HG03565 (cell line): ENCODE results near the gene CTSL.

Source experiments
- ATAC-seq: cut with Tn5 transposase; IDR thresholded peaks from one replicate; pipeline ENCODE4 v1.9.1; 2021; ENCODE audit warnings: mild to moderate bottlenecking, moderate library complexity; ENCODE audit not compliant: unreplicated experiment

CTSL gene

DNA sequence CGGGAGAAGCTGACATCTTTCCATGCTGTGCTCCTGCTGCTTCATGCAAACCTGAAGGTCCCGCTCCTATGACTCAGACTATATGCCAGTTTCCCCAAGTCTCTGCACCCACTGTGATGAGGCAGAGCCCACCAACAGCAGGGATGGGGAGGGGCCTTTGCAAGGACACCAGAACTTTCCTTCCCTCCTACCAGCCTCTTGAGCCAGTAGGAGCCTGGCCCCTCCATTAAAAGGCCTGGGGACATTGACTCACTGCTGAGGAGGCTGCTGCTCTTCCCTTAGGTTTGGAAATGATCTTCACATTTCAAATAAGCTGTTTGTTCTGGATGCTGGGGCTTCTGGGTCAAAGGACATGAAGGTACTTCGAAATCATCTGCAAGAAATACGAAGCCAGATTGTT is 26.1 kb upstream of the CTSL start:
- no peak for ATAC-seq

DNA sequence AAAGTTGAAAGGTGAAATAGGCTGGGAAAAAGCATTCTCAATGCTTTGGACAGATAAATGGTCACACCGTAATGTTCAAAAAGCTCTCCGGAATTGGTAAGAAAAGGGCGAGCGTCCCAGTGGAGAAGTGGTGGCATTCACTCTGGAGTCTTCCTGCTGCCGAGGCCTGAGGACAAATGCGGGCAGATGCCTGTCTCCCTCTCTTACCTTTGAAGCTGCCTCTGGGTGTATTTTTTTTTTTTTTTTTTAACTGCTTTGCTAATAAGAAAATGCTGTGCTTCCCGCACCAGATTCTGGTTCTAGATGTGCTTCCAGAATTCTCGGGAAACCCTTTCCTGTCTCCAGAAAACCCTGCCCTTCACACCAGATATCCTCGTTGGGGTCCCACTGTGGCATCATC is 24.4 kb upstream of the CTSL start:
- ATAC-seq: no peak

DNA sequence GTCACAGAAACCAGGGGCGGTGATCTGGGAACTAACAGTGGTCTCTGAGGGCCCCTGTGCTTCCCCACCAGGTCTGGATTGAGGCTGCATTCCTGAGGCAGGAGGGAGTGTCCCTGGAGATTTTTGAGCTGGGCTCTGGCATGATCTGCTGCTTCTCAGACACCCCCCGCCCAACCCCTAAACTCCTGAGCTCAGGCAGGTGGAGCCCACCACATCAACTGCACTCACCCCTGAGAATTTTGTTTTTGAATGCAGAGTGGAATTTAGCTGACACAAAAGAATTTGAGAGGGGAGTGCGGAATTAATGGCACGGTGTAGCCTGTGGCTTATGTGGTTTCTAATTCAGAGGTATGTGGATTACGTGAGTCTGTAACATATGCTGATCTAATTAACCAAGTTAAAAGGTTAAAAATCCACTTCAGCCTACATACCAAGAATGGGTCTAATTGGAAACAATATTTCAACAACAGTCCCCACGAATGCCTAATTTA is 23.9 kb upstream of the CTSL start:
- no peak for ATAC-seq

DNA sequence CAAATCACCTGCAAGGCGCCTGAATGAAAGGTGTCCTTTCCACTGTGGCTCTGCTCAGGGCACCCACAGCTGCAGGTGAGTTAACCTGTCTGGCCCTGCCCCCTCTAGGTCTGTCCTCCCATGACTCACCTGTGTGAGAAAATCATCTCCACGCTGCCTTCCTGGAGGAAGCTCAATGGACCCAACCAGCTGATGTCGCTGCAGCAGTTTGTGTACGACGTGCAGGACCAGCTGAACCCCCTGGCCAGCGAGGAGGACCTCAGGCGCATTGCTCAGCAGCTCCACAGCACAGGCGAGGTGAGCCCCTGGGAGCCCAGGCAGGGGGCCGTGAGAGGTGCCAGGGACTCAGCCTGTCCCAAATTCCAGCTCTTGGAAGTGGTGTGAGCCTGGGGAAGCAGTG is 23.0 kb upstream of the CTSL start:
- no peak for ATAC-seq

DNA sequence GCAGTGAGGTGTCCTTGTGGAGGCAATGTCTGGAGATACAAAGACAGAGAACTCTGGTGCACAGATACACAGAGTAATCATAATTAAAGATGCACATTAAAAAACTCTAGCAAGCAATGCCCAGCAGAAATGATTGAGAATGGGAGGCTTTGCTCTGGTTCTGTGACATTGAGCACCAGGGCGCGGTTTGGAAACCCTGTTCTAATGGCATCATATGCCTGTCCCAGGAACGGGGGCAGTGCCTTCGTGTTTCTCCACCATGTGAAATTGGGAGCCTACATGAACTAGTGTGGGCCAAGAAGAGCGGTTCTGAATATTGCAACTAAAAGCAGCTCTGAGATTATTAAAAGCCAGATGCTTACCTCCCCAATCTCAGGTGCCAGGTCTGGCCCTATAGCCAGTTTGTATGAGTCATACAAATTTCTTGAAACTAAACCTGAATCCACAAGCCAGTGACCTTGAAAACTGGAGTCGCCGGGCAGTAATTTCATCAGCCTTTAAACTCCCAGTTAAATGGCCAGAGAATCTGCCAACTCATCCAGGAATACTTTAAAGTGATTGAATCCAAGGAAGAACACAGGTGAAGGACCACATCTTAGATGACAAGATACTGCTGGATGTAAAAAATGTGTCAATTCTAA is 22.2 kb upstream of the CTSL start:
- ATAC-seq: no peak

DNA sequence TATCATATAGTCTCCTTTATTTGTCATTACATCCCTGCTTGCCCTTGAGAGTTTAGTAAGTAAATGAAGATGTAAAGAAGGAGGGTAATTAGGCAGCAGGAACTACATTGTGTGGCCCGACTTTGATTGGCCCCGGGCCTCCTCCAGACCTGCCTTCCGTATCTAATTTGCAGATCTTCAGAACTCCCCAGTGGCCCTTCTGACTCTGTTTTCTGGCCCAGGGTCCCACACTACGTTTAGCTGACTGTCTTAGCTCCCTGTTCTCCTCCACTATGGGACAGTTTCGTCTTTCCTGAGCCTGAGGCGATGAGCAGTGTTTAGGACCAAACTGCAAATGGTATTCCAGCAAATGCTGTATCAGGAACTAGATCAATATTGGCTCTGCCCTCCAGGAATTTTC is 21.6 kb upstream of the CTSL start:
- ATAC-seq: no peak

DNA sequence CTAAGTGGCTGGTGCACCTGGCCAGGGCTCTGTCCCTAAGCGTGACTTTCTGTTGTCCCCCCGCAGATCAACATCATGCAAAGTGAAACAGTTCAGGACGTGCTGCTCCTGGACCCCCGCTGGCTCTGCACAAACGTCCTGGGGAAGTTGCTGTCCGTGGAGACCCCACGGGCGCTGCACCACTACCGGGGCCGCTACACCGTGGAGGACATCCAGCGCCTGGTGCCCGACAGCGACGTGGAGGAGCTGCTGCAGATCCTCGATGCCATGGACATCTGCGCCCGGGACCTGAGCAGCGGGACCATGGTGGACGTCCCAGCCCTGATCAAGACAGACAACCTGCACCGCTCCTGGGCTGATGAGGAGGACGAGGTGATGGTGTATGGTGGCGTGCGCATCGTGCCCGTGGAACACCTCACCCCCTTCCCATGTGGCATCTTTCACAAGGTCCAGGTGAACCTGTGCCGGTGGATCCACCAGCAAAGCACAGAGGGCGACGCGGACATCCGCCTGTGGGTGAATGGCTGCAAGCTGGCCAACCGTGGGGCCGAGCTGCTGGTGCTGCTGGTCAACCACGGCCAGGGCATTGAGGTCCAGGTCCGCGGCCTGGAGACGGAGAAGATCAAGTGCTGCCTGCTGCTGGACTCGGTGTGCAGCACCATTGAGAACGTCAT is 19.7 kb upstream of the CTSL start:
- no peak for ATAC-seq

DNA sequence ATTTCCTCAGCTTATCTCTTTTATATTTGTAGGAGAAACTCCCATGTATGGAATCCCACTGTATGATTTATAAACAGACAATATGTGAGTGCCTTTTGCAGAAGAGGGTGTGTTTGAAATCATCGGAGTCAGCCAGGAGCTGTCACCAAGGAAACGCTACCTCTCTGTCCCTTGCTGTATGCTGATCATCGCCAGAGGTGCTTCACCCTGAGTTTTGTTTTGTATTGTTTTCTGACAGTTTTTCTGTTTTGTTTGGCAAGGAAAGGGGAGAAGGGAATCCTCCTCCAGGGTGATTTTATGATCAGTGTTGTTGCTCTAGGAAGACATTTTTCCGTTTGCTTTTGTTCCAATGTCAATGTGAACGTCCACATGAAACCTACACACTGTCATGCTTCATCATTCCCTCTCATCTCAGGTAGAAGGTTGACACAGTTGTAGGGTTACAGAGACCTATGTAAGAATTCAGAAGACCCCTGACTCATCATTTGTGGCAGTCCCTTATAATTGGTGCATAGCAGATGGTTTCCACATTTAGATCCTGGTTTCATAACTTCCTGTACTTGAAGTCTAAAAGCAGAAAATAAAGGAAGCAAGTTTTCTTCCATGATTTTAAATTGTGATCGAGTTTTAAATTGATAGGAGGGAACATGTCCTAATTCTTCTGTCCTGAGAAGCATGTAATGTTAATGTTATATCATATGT is 18.0 kb upstream of the CTSL start:
- no peak for ATAC-seq

DNA sequence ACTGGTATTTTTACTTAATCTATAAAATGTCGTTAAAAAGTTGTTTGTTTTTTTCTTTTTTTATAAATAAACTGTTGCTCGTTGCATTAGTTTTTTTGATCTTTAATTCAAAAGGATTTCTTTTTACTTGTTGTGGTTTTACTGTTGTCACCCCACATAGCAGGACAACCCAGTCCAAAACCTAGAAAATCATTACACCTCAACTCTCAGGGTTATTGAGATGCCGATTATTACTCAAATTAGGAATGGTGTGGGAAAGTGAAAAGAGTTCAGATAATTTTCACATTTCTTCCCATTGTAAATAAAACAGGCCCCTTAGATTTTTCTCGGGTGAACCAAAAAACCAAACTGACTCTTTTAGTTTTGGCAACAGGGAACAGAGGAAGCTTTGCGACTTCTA is 17.4 kb upstream of the CTSL start:
- ATAC-seq: no peak

DNA sequence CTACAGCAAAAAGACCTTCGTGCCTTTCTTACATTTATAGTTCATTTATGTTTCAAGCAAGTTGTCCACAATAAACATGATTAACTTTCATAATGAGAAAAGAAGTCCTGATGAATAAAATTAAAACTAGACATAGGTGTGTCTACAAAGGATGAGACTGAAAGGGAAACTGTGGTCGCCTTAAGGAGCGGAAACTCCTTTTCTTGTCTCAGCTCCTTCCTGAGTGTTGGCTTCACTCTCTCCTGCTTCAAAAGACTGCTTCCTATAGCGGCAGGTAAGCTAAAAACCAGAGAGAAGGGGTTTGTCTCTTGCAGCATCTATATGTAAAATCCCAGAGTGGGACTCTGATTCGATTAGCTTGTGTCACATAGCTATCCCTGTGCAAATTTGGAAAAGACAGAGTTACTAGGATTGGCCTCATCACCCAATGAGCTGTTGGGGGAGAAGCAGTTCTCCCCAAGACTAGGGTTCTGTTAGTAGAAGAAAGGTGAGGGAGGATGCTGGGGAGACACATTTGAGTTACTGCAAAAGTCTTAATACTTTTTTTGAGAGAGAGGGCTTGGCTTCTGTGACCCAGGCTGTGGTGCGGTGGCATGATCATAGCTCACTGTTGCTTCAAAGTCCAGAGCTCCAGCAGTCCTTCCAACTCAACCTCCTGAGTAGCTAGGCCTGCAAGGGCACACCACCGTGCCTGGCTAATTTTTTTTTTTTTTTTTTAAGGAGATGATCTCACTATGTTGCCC is 16.8 kb upstream of the CTSL start:
- ATAC-seq: no peak

DNA sequence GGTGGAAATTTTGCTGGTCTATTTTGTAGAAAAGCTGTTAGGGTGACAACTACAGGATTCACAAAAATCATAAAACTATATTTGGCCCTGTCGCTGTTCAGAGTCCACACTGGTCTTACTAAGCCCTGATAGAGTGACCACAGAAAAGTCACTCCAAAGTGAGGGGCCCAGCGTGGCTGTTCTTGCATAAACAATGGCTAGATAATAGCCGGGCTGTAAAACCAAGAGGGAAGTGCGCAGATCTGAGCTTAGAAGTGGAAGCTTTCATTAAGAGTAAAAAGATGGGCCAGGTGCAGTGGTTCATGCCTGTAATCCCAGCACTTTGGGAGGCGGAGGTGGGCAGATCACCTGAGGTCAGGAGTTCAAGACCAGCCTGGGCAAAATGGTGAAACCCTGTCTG is 15.5 kb upstream of the CTSL start:
- ATAC-seq: no peak

DNA sequence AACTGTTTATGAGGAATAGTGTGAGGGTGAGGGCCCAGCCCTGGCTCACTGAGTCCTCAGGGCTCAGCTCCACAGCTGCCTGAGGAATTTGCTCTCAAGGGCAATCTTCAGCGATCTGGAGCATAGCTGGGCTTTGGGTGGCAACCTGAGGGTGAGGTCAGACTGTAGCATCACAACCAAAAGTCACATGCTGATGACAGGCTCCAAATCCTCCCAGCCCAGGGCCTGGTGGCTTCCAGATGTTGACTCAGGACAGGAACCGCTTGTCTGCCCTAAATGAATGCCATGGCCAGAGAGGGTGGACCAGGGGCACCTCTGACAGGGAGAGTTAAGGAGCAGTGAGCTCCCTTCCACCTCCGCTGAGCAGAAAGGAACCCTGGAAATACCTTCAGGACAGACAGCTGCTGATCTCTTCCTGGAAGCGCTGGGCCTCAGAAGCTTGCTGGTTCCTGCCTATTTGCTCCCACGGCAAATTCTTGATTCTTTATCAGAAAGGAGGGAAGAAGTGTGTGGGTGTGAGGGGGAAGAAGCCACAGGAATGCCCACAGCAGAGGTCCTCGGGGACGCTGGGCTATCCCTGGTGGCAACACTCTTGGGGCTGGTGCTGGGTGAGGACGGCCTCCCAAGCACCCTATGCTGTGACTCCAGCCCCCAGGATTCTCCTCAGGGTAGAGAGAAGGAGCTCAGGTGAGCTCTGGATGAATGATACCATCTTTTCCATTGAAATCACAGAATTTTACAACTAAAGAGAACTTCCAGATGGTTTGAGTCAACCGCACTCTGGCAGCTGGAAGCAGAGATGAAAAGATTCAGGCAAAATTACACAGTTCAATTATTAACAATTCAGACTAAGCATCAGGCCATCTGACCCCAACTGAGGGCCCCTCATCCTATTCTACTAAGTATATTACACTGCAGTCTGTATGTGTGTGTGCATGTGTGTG is 13.8 kb upstream of the CTSL start:
- ATAC-seq: no peak

DNA sequence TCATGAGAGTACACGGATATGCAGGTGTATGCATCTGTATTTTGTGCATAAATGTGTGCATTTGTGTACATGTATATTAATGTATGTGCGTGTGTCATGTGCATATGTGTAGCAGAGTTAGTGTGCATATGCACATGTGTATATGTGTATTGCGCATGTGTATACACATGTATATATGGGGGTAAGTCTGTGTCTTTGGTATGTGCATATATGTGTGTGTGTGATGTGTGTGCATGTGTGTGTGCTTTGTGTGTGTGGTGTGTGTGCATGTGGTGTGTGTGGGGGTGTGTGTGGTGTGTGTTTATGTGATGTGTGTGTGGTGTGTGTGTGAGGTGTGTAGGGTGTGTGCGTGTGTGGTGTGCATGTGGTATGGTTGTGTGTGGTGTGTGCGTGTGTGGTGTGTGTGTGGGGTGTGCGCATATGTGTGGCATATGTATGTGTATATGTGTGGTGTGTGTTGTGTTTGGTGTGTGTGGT is 13.1 kb upstream of the CTSL start:
- no peak for ATAC-seq

DNA sequence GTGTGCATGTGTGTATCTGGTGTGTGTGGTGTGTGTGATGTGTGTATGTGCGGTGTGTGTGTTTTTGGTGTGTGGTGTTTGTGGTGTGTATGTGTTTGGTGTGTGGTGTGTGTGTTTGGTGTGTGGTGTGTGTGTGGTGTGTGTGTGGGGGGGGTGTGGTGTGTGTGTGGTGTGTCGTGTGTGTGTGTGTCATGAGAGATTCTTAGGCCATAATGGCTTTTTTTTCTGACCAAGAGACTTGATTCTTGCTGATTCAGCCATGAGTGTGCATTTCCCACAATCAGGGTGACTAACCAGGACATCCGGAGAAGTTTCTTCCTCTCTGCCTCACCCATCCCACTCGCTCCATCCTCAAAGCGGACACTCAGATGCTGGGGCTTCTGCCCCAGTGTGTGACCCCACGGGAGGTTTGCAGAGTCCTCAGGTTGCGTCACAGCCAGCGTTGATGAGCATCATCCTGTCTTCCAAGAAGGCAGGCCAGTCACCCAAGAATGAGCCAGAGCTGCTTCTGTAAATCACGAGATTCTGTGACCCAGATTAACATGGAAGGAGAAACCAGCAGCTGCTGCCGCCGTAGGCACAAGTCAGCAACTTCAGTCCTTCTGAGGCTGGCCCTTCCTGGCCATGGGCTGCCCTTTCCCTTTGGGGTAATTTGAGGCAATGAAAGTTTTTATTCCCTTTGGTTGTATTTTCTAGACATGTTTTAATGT is 12.5 kb upstream of the CTSL start:
- no peak for ATAC-seq

DNA sequence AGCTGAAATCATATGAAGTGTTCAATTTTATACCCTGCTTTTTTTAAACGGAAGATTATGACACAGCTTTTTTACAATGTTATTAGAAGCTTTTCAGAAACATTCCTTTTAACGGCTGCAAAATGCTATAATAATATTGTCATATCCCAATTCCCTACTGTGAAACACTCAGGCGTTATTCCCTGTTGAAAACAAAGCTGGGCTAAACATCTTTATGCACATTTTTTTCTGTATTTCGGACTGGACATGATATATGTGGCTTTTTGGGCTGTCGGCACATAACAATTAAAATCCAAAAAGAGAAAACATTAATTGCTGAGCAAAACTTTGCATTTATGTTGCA is 12.0 kb upstream of the CTSL start:
- no peak for ATAC-seq

DNA sequence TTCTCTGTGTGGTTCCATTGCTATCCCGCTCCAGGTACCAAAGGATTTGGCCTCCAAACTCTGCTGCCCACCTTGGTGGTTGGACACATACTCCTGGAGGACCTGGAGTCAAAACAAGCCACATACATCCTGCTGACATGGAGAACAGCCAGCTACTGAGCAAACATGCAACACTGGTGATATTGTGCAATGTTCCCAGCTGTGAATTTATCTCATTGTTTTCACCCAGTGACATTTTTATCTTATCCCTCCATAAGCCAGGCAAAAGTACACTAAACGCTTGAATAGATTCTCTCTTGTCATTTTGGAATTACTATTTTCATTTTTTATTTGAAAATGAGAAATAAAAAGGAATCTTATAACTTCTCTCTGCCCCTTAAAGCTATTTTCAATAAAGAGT is 11.1 kb upstream of the CTSL start:
- no peak for ATAC-seq

DNA sequence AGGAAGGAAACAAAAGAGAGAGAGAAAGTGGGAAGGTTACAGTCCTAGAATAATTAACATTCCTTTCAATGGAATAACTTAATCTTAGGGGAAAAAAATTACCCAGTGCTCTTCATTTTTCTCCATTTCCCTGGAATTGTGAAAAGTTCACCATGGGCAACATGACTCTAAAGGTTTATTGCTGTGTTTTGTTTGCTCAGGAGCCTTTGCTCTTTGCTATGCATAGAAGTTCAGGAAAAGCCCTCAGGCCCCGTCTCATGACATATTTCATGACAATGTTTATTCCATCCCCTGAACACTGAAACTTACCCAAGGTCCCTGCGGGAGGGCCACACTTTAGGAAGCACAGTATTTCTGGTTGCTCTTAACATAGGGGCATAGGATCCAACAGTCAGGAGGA is 9.8 kb upstream of the CTSL start:
- no peak for ATAC-seq

DNA sequence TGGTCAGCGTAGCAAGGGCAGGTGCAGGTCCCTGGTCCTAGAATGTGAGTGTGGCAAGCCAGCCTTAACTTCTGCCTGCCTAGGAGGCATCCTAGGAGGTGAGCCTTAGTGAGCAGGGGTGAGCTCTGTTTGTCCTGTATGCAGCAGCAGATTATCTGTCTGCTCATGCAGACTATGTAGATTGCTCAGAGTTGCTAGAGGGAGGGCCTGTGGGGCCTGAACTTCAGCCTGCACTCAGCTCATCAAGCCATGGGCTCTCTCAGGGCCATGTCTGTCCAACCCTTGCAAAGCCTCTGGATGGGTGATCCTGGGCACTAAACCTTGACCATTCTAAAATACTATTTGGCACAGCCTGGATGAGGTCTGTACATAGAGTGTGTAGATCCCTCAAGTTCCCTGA is 8.5 kb upstream of the CTSL start:
- no peak for ATAC-seq

DNA sequence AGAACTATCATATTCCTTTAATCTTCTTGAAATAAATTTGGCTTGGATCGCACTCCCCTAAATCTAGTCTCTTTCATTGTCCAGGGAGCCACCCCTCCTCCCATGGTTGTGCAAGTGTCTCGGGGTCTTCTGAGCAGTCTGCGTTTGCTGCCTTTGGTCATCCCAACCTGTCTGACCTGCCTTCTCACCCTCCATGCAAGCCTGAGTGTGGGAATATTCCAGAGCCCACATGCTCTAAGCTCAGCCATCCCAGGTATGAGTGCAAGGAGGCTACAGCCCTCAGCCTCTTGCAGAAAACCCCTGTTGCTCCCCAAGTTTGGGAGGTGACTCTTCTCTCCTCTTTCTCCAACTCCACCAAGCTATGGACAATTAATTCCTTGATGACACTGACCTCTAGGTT is 7.7 kb upstream of the CTSL start:
- no peak for ATAC-seq
